Measurements from ENCODE around the gene EFS.

GRCh38 chr14:23414254-23414653 is 49.3 kb upstream of the EFS start:
- no peak for TF ChIP-seq POLR2A (IDR thresholded peaks at IDR 0.05)
- TF ChIP-seq POLR2AphosphoS5 (IDR thresholded peaks at IDR 0.05): no peak
- TF ChIP-seq CTCF (IDR thresholded peaks at IDR 0.05): no peak

All from breast epithelium (tissue), 3 donors.